IPS-15b (cell line): Measurements from ENCODE around the gene NONO.
"Not testable (repeated sequence)": the region's sequence is repeated elsewhere in the genome, so short reads cannot be mapped to it uniquely, and the experiment has no call there.

Source experiments
- H3K27me3 ChIP-seq: one replicate; pipeline ENCODE4 v1.6.1; 2013; ENCODE audit warnings: low read length; ENCODE audit not compliant: control insufficient read depth, insufficient read depth
- H3K36me3 ChIP-seq: one replicate; pipeline ENCODE4 v1.6.1; 2013; ENCODE audit warnings: low read length; ENCODE audit not compliant: control insufficient read depth, insufficient read depth
- H3K4me1 ChIP-seq: one replicate; pipeline ENCODE4 v1.6.1; 2013; ENCODE audit warnings: mild to moderate bottlenecking, low read length; ENCODE audit not compliant: control insufficient read depth, insufficient read depth
- H3K4me3 ChIP-seq: one replicate; pipeline ENCODE4 v1.5.1; 2013; ENCODE audit warnings: low read depth, low read length
- H3K9ac ChIP-seq: one replicate; pipeline ENCODE4 v1.6.1; 2013; ENCODE audit warnings: low read depth, mild to moderate bottlenecking, low read length
- H3K9me3 ChIP-seq: one replicate; pipeline ENCODE4 v1.6.1; 2013; ENCODE audit warnings: mild to moderate bottlenecking, low read length; ENCODE audit not compliant: control insufficient read depth, insufficient read depth

NONO gene

DNA sequence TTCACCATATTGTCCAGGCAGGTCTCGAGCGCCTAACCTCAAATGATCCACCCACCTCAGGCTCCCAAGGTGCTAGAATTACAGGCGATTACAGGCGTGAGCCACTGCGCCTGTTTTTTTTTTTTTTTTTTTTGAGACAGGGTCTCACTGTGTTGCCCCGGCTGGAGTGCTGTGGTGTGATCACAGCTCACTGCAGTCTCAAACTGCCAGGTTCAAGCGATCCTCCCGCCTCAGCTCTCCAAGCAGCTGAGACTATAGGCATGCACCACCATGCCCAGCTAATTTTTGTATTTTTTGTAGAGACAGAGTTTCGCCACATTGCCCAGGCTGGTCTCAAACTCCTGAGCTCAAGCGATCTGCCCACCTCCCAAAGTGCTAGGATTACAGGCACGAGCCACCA, 41.0 kb downstream of the NONO start:
- H3K4me1 ChIP-seq, H3K4me3 ChIP-seq, H3K27me3 ChIP-seq, H3K9ac ChIP-seq, H3K9me3 ChIP-seq, H3K36me3 ChIP-seq: not testable (repeated sequence)

- Histone ChIP-seq H3K9ac (no peak overlapping the region), H3K4me3 (no peak overlapping the region), H3K36me3 (no peaks in the 10 kb centered on the region), H3K4me1 (no peaks in the 10 kb centered on the region), H3K9me3 (peaks cover 5% of the 10 kb centered on the region), H3K27me3 (no peaks in the 10 kb centered on the region)
Measured at GRCh38 chrX:71326394-71326793, 43.0 kb downstream of the NONO start.

DNA sequence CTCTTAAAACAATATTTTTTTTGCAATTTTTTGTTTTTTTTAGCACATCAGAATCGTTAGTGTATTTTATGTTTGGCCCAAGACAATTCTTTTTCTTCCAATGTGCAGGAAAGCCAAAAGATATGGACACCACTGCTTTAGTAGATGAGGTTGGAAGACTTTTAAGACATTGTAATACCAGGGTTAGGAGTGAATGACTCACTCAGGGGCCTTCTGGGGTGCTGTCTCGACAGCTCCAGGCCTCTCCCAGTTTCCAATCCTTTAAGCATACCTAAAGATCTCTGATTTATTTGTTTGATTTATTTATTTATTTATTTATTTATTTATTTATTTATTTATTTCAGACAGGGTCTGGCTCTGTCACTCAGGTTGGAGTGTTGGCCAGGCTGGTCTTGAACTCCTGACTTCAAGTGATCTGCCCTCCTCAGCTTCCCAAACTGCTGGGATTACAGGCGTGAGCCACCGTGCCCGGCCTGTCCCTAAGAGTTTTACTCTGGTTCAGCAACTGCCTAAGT, 65.8 kb downstream of the NONO start:
- H3K36me3 ChIP-seq, H3K9me3 ChIP-seq, H3K9ac ChIP-seq, H3K4me1 ChIP-seq, H3K4me3 ChIP-seq, H3K27me3 ChIP-seq: not testable (repeated sequence)

GRCh38 chrX:71349867-71350266, 66.4 kb downstream of the NONO start:
- not testable (repeated sequence) for H3K4me3 ChIP-seq, H3K36me3 ChIP-seq, H3K9ac ChIP-seq, H3K9me3 ChIP-seq, H3K4me1 ChIP-seq, H3K27me3 ChIP-seq
